ENCODE measurements around the gene FBXL20.
A peak's percentile ranks its signal among the peaks of the same experiment; 100 is the strongest.

Gene FBXL20

DNA sequence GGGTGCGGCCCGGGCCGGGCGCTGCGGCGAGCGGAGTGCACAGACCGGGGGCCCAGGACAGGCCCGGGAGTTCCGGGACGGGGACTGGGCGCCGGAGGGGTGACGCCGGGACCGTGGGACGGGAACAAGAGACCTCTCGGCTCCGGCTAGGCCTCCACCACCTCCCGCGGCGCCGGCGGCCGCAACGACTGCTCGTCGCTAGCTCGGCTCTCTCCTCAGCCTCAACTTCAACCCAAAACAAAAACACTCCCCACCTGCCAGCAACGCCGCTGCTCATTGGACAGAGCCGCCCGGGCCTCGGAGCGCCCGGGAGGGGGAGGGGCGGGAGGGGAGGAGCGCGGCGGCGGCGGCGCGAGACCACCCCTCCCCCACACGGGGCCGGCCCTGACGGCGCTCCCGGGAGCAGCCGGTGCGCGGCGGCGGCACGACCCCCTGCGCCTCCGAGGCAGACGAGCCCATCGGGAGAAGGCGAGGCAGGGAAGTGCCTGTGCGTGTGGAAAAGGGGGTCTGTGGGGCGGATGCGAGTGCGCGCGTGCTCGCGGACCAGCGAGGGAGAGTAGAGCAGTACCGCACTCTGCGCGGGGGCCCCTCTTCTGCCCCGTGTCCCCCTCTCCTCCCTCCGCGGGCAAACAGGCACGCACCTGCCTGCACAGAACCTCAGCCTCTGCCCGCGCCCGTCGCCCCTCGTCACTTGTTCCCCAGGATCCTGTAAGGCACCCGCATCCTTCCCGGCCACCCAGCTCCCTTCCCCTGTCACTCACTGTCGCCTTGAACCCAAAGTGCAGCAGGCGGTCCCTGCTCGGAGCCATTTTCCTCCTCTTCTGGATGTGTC is at the start of gene FBXL20:
Gene FBXL20, minus strand, starts transcription at position 215 of the 832 bp plus-strand sequence. CDS start 224 bp downstream, outside the sequence.
- ATAC-seq, result peak; percentile 76
- TF ChIP-seq BACH2 (CRISPR knock-in tag; IDR thresholded peaks at IDR 0.05; ENCODE audit: borderline replicate concordance) (no peak), RARB (CRISPR knock-in tag; IDR thresholded peaks at IDR 0.05) (no peak), CSDC2 (CRISPR knock-in tag; IDR thresholded peaks at IDR 0.05) (no peak), ZFP30 (CRISPR knock-in tag; IDR thresholded peaks at IDR 0.05) (no peak), ZNF70 (CRISPR knock-in tag; IDR thresholded peaks at IDR 0.05) (no peak), SNAI2 (CRISPR knock-in tag; IDR thresholded peaks at IDR 0.05) (no peak)
- TF ChIP-seq, protein P1, sequence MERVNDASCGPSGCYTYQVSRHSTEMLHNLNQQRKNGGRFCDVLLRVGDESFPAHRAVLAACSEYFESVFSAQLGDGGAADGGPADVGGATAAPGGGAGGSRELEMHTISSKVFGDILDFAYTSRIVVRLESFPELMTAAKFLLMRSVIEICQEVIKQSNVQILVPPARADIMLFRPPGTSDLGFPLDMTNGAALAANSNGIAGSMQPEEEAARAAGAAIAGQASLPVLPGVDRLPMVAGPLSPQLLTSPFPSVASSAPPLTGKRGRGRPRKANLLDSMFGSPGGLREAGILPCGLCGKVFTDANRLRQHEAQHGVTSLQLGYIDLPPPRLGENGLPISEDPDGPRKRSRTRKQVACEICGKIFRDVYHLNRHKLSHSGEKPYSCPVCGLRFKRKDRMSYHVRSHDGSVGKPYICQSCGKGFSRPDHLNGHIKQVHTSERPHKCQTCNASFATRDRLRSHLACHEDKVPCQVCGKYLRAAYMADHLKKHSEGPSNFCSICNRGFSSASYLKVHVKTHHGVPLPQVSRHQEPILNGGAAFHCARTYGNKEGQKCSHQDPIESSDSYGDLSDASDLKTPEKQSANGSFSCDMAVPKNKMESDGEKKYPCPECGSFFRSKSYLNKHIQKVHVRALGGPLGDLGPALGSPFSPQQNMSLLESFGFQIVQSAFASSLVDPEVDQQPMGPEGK (CRISPR knock-in tag; IDR thresholded peaks at IDR 0.05; ENCODE audit: borderline replicate concordance), result no peak
- TF ChIP-seq, protein P2, sequence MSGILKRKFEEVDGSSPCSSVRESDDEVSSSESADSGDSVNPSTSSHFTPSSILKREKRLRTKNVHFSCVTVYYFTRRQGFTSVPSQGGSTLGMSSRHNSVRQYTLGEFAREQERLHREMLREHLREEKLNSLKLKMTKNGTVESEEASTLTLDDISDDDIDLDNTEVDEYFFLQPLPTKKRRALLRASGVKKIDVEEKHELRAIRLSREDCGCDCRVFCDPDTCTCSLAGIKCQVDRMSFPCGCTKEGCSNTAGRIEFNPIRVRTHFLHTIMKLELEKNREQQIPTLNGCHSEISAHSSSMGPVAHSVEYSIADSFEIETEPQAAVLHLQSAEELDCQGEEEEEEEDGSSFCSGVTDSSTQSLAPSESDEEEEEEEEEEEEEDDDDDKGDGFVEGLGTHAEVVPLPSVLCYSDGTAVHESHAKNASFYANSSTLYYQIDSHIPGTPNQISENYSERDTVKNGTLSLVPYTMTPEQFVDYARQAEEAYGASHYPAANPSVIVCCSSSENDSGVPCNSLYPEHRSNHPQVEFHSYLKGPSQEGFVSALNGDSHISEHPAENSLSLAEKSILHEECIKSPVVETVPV (CRISPR knock-in tag; IDR thresholded peaks at IDR 0.05), result no peak

- ATAC-seq, result peak; percentile 99
- TF ChIP-seq, protein P3, sequence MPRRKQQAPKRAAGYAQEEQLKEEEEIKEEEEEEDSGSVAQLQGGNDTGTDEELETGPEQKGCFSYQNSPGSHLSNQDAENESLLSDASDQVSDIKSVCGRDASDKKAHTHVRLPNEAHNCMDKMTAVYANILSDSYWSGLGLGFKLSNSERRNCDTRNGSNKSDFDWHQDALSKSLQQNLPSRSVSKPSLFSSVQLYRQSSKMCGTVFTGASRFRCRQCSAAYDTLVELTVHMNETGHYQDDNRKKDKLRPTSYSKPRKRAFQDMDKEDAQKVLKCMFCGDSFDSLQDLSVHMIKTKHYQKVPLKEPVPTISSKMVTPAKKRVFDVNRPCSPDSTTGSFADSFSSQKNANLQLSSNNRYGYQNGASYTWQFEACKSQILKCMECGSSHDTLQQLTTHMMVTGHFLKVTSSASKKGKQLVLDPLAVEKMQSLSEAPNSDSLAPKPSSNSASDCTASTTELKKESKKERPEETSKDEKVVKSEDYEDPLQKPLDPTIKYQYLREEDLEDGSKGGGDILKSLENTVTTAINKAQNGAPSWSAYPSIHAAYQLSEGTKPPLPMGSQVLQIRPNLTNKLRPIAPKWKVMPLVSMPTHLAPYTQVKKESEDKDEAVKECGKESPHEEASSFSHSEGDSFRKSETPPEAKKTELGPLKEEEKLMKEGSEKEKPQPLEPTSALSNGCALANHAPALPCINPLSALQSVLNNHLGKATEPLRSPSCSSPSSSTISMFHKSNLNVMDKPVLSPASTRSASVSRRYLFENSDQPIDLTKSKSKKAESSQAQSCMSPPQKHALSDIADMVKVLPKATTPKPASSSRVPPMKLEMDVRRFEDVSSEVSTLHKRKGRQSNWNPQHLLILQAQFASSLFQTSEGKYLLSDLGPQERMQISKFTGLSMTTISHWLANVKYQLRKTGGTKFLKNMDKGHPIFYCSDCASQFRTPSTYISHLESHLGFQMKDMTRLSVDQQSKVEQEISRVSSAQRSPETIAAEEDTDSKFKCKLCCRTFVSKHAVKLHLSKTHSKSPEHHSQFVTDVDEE (CRISPR knock-in tag; IDR thresholded peaks at IDR 0.05), result no peak
- TF ChIP-seq, protein P1 (CRISPR knock-in tag; IDR thresholded peaks at IDR 0.05; ENCODE audit: borderline replicate concordance), result peak; percentile 74; the same call in 1 of the 2 replicates
Measured at GRCh38 chr17:39450847-39451581, 49.6 kb upstream of the FBXL20 start, which contains the start of gene MED1. Gene MED1, minus strand, starts transcription at chr17:39451263. Its CDS starts 201 bp downstream, at chr17:39451062.

GRCh38 chr17:39450051-39450450 is 48.6 kb upstream of the FBXL20 start:
- no peak for ATAC-seq
- TF ChIP-seq ZFP3 (CRISPR knock-in tag; IDR thresholded peaks at IDR 0.05) (no peak), GLIS3 (CRISPR knock-in tag; IDR thresholded peaks at IDR 0.05) (no peak), ZFP30 (CRISPR knock-in tag; IDR thresholded peaks at IDR 0.05) (no peak), RARB (CRISPR knock-in tag; IDR thresholded peaks at IDR 0.05) (no peak), TOX (CRISPR knock-in tag; IDR thresholded peaks at IDR 0.05; ENCODE audit: borderline replicate concordance) (no peak), SNAI2 (CRISPR knock-in tag; IDR thresholded peaks at IDR 0.05) (no peak), ESRRG (CRISPR knock-in tag; IDR thresholded peaks at IDR 0.05) (no peak), ISL1 (CRISPR knock-in tag; IDR thresholded peaks at IDR 0.05) (no peak), ARNTL (CRISPR knock-in tag; IDR thresholded peaks at IDR 0.05; ENCODE audit: borderline replicate concordance, low read depth) (no peak), PPARA (CRISPR knock-in tag; IDR thresholded peaks at IDR 0.05; ENCODE audit: borderline replicate concordance) (no peak)
- TF ChIP-seq, protein P3 (CRISPR knock-in tag; IDR thresholded peaks at IDR 0.05), result no peak
- TF ChIP-seq, protein P1 (CRISPR knock-in tag; IDR thresholded peaks at IDR 0.05; ENCODE audit: borderline replicate concordance), result no peak
- TF ChIP-seq, protein P2 (CRISPR knock-in tag; IDR thresholded peaks at IDR 0.05), result no peak
- TF ChIP-seq, protein P4, sequence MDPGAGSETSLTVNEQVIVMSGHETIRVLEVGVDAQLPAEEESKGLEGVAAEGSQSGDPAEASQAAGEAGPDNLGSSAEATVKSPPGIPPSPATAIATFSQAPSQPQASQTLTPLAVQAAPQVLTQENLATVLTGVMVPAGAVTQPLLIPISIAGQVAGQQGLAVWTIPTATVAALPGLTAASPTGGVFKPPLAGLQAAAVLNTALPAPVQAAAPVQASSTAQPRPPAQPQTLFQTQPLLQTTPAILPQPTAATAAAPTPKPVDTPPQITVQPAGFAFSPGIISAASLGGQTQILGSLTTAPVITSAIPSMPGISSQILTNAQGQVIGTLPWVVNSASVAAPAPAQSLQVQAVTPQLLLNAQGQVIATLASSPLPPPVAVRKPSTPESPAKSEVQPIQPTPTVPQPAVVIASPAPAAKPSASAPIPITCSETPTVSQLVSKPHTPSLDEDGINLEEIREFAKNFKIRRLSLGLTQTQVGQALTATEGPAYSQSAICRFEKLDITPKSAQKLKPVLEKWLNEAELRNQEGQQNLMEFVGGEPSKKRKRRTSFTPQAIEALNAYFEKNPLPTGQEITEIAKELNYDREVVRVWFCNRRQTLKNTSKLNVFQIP (CRISPR knock-in tag; IDR thresholded peaks at IDR 0.05; ENCODE audit: borderline replicate concordance, low read depth), result no peak
